IPS-20b (cell line): ENCODE data around the gene C2CD5.

ENCODE experiments used
- H3K27ac ChIP-seq: one replicate; pipeline ENCODE4 v1.5.1; 2013; ENCODE audit warnings: low read length
- H3K27me3 ChIP-seq: 2 replicates; pipeline ENCODE4 v1.6.1; 2013; ENCODE audit warnings: mild to moderate bottlenecking, low read length, inconsistent platforms; ENCODE audit not compliant: insufficient read depth
- H3K36me3 ChIP-seq: 2 replicates; pipeline ENCODE4 v1.6.1; 2013; ENCODE audit warnings: low read depth, mild to moderate bottlenecking, inconsistent platforms, low read length, moderate library complexity; ENCODE audit not compliant: insufficient read depth
- H3K4me1 ChIP-seq: 2 replicates; pipeline ENCODE4 v1.6.1; 2013; ENCODE audit warnings: mild to moderate bottlenecking, control low read depth, inconsistent platforms, low read length, moderate library complexity; ENCODE audit not compliant: insufficient read depth
- H3K4me3 ChIP-seq: 2 replicates; pipeline ENCODE4 v1.5.1; 2013; ENCODE audit warnings: mild to moderate bottlenecking, low read length, inconsistent platforms
- H3K9ac ChIP-seq: 2 replicates; pipeline ENCODE4 v1.6.1; 2013; ENCODE audit warnings: low read depth, mild to moderate bottlenecking, inconsistent platforms, low read length, moderate library complexity
- H3K9me3 ChIP-seq: 2 replicates; pipeline ENCODE4 v1.6.1; 2013; ENCODE audit warnings: mild to moderate bottlenecking, low read depth, low read length, inconsistent platforms; ENCODE audit not compliant: insufficient read depth

Gene C2CD5

GRCh38 chr12:22408610-22409376, 135.5 kb downstream of the C2CD5 start:
- no peaks in the 10 kb centered on the region for H3K4me1 ChIP-seq
- H3K9ac ChIP-seq = no peak overlapping the region
- H3K27me3 ChIP-seq = no peaks in the 10 kb centered on the region
- no peak overlapping the region for H3K27ac ChIP-seq
- H3K9me3 ChIP-seq = no peaks in the 10 kb centered on the region
- no peak overlapping the region for H3K4me3 ChIP-seq
- no peaks in the 10 kb centered on the region for H3K36me3 ChIP-seq

- H3K4me1 ChIP-seq = no peaks in the 10 kb centered on the region
- no peaks in the 10 kb centered on the region for H3K36me3 ChIP-seq
- no peaks in the 10 kb centered on the region for H3K9me3 ChIP-seq
- no peak overlapping the region for H3K27ac ChIP-seq
- H3K4me3 ChIP-seq = no peak overlapping the region
- no peaks in the 10 kb centered on the region for H3K27me3 ChIP-seq
- no peak overlapping the region for H3K9ac ChIP-seq
Observed at GRCh38 chr12:22407397-22407796, 136.9 kb downstream of the C2CD5 start.

DNA sequence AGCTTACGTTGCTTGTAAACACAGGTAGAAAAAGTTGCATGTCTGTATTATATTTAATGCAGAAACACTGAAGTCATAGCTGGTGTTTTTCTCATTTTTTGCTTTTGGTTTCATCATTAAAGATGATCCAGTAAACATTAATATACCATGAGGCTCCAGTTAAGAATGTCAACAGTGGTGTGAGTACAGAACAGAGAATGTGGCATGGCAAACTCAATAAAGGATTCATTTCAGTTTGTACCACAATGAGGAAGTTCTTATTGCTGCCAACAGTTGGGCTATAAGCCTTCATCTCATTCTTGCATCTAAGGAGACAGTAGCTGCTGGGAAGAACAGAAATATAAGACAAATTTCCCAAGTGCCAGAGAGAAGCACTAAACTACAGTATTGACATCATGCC, 137.7 kb downstream of the C2CD5 start:
- H3K4me3 ChIP-seq = no peak overlapping the region
- no peaks in the 10 kb centered on the region for H3K36me3 ChIP-seq
- H3K9ac ChIP-seq = no peak overlapping the region
- H3K9me3 ChIP-seq = no peaks in the 10 kb centered on the region
- H3K27ac ChIP-seq = no peak overlapping the region
- H3K27me3 ChIP-seq = no peaks in the 10 kb centered on the region
- H3K4me1 ChIP-seq = no peaks in the 10 kb centered on the region

DNA sequence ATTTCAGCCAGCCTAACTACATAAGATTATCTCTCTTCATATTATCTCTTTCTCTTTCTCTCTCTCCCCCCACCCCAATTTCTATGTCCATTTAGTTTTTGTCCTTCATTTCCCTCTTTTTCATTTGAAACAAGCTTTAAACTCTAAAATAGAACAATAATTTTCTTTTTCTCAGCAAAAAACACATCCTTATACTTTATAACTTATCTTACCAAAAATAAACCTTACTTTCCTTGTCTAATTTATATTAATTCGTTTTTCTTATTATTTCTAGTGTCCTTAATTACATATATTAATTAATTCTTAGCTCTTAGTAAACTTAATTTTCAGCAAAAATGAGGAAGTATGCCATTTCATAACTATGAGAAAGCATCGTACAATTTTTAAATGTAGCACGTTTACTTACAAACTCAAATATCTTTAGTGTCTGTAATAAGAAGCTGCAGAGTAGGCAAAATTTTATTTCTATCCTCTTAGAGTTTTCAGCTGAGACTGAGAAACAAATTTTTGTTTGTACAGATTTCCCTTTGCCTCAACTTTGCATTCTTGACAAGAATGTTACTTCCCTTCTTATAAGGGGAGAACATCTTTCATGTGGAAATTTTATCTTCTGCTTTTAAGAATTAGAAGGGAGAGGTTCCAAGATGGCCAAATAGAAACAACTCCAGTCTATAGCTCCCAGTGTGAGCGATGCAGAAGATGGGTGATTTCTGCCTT, 144.7 kb downstream of the C2CD5 start:
- H3K27me3 ChIP-seq = no peaks in the 10 kb centered on the region
- H3K9me3 ChIP-seq = peaks cover 14% of the 10 kb centered on the region; the same call in 1 of the 2 replicates
- H3K27ac ChIP-seq = no peak overlapping the region
- no peaks in the 10 kb centered on the region for H3K4me1 ChIP-seq
- H3K4me3 ChIP-seq = no peak overlapping the region
- H3K9ac ChIP-seq = no peak overlapping the region
- H3K36me3 ChIP-seq = no peaks in the 10 kb centered on the region
